NCI-H128 (cell line): Measurements from ENCODE around the gene OR10T2.
"Not testable (repeated sequence)": the region's sequence is repeated elsewhere in the genome, so short reads cannot be mapped to it uniquely, and the experiment has no call there.

ENCODE experiments used
- DNase-seq: peaks from one replicate; lab custom pipeline; 2025; ENCODE audit not compliant: unreplicated experiment; lab: John Stamatoyannopoulos, UW

The OR10T2 gene

GRCh38 chr1:158356616-158357015 lies 42.6 kb downstream of the OR10T2 start:
- no peak for DNase-seq

- no peak for DNase-seq
Measured at GRCh38 chr1:158355773-158356285, 43.4 kb downstream of the OR10T2 start.

DNA sequence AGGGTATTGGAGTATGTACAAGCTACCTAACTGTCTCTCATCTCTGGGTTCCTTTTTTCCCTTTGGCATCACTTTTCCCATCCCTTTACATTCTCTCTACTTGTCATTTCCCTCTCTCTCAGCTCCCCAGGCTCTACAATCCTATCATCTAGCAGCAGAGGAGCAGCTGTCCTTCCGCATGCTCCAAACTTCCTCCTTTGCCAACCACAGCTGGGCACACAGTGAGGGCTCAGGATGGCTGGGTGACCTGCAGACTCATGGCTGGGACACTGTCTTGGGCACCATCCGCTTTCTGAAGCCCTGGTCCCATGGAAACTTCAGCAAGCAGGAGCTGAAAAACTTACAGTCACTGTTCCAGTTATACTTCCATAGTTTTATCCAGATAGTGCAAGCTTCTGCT lies 45.0 kb downstream of the OR10T2 start:
- DNase-seq: no peak

DNA sequence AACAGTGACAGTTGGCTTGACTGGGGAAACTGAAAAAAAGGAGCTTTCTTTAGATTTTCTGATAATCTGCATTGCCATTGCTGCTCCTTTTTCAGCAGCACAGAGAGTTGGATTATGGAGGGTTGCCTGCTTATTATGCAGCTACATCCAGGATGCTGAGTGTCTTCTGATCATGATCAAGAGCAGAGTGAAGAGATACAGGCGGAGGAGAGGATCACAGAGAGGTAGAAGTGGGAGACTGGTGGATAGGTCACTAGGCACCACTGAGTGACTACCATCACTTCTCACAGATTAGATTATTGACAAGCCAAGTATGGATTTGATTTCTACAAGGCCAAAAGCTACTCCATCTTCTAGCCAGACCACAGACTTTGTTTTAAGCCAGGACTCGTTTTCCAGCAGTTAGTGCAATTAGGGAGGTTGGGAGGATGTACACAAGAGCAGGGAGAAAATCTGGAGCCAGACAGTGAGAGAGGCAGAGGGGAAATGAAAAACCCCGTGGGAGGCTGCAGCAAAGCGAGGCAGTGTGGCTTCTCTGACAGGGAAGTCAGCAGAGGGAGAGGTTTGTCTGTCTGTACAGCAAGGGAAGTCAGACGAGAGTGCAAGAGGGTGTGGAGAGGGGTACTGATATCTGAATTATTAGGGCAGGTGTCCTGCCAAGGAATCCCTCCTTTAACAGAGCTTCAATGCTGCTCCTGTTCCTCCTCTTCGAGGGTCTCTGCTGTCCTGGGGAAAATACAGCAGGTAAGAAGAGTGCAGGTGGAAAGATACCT lies 45.8 kb downstream of the OR10T2 start, which contains the start of gene CD1E:
TSS of gene CD1E (plus strand) at position 592 of the 773 bp plus-strand sequence. CDS start at position 687, 95 bp downstream.
- no peak for DNase-seq

- not testable (repeated sequence) for DNase-seq
Measured at GRCh38 chr1:158348946-158349345, 50.3 kb downstream of the OR10T2 start.
